ENCODE measurements around the gene PAOX. TPM values are rescaled to one million over a fixed set of nuclear protein-coding genes. Genes with fewer than 3 reads are reported as not detected.

PAOX gene
- total and polyA plus RNA-seq, 9 of the 15 experiments (the other 6 are each of a cell fraction or from before 2014, with no cell fraction given), result 0.80 to 6.4 (median 2.6) TPM

GRCh38 chr10:133378251-133379096 lies 588 bp upstream of the PAOX start:
- no peak overlapping the region; the same call in 2 of the 3 replicates for H3K27ac ChIP-seq (ENCODE audit: extremely low read depth, low read depth, low read length)
- TF ChIP-seq MAZ (CRISPR knock-in tag; conservative IDR thresholded peaks at IDR 0.05 in 1 of 2, IDR thresholded peaks at IDR 0.05 in 1 of 2) (peak; percentile 10 to 22; a peak in 2 of 4 replicates), ZBTB7A (IDR thresholded peaks at IDR 0.05; ENCODE audit: borderline replicate concordance, control insufficient read depth, low read depth, low read length) (peak; percentile 52; the same call in 1 of the 2 replicates), ARID4B (CRISPR knock-in tag; IDR thresholded peaks at IDR 0.05) (0 out of 2 replicates have a peak, but pooled peaks have one; percentile 30), EGR1 (conservative IDR thresholded peaks at IDR 0.05) (no peak), NEUROD1 (IDR thresholded peaks at IDR 0.05; ENCODE audit: borderline replicate concordance, low read depth, low read length, partially characterized antibody) (no peak), ZNF311 (CRISPR knock-in tag; IDR thresholded peaks at IDR 0.05) (no peak), MXI1 (IDR thresholded peaks at IDR 0.05; ENCODE audit: low read depth, low read length) (no peak), RB1 (IDR thresholded peaks at IDR 0.05; ENCODE audit: low read depth) (0 out of 2 replicates have a peak, but pooled peaks have one; percentile 4), CXXC5 (CRISPR knock-in tag; IDR thresholded peaks at IDR 0.05) (peak; percentile 16; the same call in 1 of the 2 replicates), CBFB (CRISPR knock-in tag; IDR thresholded peaks at IDR 0.05) (peak; percentile 59; the same call in 1 of the 2 replicates), SAFB (IDR thresholded peaks at IDR 0.05; ENCODE audit: borderline replicate concordance, low read depth, low read length) (peak; percentile 72), PHF8 (IDR thresholded peaks at IDR 0.05; ENCODE audit: borderline replicate concordance, low read length) (peak; percentile 57; the same call in 1 of the 2 replicates)
- TF ChIP-seq, protein P1, sequence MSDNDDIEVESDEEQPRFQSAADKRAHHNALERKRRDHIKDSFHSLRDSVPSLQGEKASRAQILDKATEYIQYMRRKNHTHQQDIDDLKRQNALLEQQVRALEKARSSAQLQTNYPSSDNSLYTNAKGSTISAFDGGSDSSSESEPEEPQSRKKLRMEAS (CRISPR knock-in tag; IDR thresholded peaks at IDR 0.05), result peak; percentile 57; the same call in 1 of the 2 replicates
- TF ChIP-seq, protein P2, sequence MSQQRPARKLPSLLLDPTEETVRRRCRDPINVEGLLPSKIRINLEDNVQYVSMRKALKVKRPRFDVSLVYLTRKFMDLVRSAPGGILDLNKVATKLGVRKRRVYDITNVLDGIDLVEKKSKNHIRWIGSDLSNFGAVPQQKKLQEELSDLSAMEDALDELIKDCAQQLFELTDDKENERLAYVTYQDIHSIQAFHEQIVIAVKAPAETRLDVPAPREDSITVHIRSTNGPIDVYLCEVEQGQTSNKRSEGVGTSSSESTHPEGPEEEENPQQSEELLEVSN (IDR thresholded peaks at IDR 0.05; ENCODE audit: borderline replicate concordance in 1 of 2, extremely low read depth in 1 of 2, insufficient read depth in 1 of 2, insufficient read length in 1 of 2, low read depth in 1 of 2, low read length in 1 of 2, poor library complexity in 1 of 2, severe bottlenecking in 1 of 2), result peak; percentile 27 to 80

More at GRCh38 chr10:133378251-133379096, 588 bp upstream of the PAOX start:
- Histone ChIP-seq H3K9me3 (replicated peaks; ENCODE audit: control insufficient read depth, insufficient read depth, low read depth, low read length) (no peaks in the 10 kb centered on the region), H3K27me3 (ENCODE audit: control insufficient read depth in 2 of 2, insufficient read depth in 2 of 2, low read length in 2 of 2) (no peaks in the 10 kb centered on the region), H3K9ac (ENCODE audit: insufficient read depth in 1 of 2, low read depth in 2 of 2, low read length in 2 of 2) (peak overlapping the region; percentile 49 to 92; a peak in 3 of 4 replicates), H3K4me3 (peak overlapping the region; percentile 56), H4K20me1 (replicated peaks; ENCODE audit: control insufficient read depth, insufficient read depth, low read length) (no peaks in the 10 kb centered on the region), H2AFZ (ENCODE audit: low read depth, low read length) (peak overlapping the region; percentile 87), H3K4me1 (replicated peaks in 1 of 2; ENCODE audit: control insufficient read depth in 2 of 2, insufficient read depth in 2 of 2, low read length in 2 of 2) (peaks cover 7 to 41% of the 10 kb centered on the region in 2 experiments; a peak in 3 of 5 replicates), H3K36me3 (ENCODE audit: control insufficient read depth, insufficient read depth, low read length) (no peaks in the 10 kb centered on the region), H3K79me2 (ENCODE audit: control insufficient read depth, insufficient read depth, low read length) (no peaks in the 10 kb centered on the region; the same call in 2 of the 3 replicates), H3K4me2 (ENCODE audit: insufficient read depth, low read length) (peak overlapping the region; percentile 86), H3K9me1 (ENCODE audit: control insufficient read depth, insufficient read depth, low read length) (no peaks in the 10 kb centered on the region)
- intact Hi-C loops (cut with micrococcal nuclease) (no loop called here), in situ Hi-C loops (cut with MboI) (no loop called here)
- ChIA-PET POLR2A (interaction anchor here (0.6 to 0.8 kb wide), 2 partner anchors 8 to 12 kb away, joined by 3 to 4 read pairs; no protein-coding TSS in a partner anchor), CTCF (ENCODE audit: low intra/inter-chr PET ratio) (no interaction called here)
- FAIRE-seq, result no peak
- 0% methylated on average over 26 of the region's 90 CpGs for WGBS (ENCODE audit: insufficient coverage, low coverage, missing lambda C conversion rate)
- BruUV-seq (replicated peaks), result no TSS peak
- DNase-seq (ENCODE audit: extremely low read depth in 1 of 4, low spot score in 3 of 4), result peak; percentile 56 to 66 (median 62)
- ATAC-seq, result peak; percentile 72

Measured in K562 (cell line).